K562 (cell line): ENCODE data around the gene GDAP2. TPM values are rescaled to one million over a fixed set of nuclear protein-coding genes. Genes with fewer than 3 reads are reported as not detected.

Experiments
- ATF7 ChIP-seq: fragments of 450-650 bp; IDR thresholded peaks from 2 replicates; pipeline ENCODE4 v1.7.1; 2014; ENCODE audit warnings: mild to moderate bottlenecking, moderate library complexity
- CREM ChIP-seq: IDR thresholded peaks from 2 replicates; pipeline ENCODE4 v1.6.1; 2014; ENCODE audit warnings: antibody characterized with exemption, low read depth
- CTCF ChIP-seq, 3 experiments: IDR thresholded peaks in 2 of 3; conservative IDR thresholded peaks in 1 of 3; 2 replicates each; pipeline ENCODE4 v1.5.1; 2011 to 2012; ENCODE audit warnings: low read length in 3 of 3, mild to moderate bottlenecking in 3 of 3, control low read depth in 2 of 3, improper control_type of control experiment in 1 of 3, inconsistent platforms in 1 of 3, low read depth in 1 of 3, mixed read lengths in 1 of 3, moderate library complexity in 1 of 3; ENCODE audit not compliant: insufficient read depth in 2 of 3
- DEAF1 ChIP-seq: fragments of 450-650 bp; formaldehyde crosslinking; IDR thresholded peaks from 2 replicates; pipeline ENCODE4 v1.4.0; 2020; ENCODE audit warnings: mild to moderate bottlenecking, moderate library complexity
- GTF2F1 ChIP-seq: IDR thresholded peaks from 2 replicates; pipeline ENCODE4 v1.6.1; 2011; ENCODE audit warnings: low read depth, low read length, improper control_type of control experiment
- KLF13 ChIP-seq: fragments of 450-650 bp; IDR thresholded peaks from 2 replicates; pipeline ENCODE4 v1.6.1; 2016; ENCODE audit warnings: missing genetic modification characterization, low read depth, mild to moderate bottlenecking, missing compliant biosample characterization, moderate library complexity, borderline replicate concordance
- MTA1 ChIP-seq: fragments of 450-650 bp; IDR thresholded peaks from 2 replicates; pipeline ENCODE4 v1.6.1; 2017; ENCODE audit warnings: borderline replicate concordance
- NFXL1 ChIP-seq: fragments of 450-650 bp; formaldehyde crosslinking; IDR thresholded peaks from 2 replicates; pipeline ENCODE4 v1.4.0; 2021; ENCODE audit warnings: mild to moderate bottlenecking
- REST ChIP-seq, 2 experiments: fragments of 450-650 bp; formaldehyde crosslinking in 1 of 2; IDR thresholded peaks; 2 replicates each; pipeline versions ENCODE4 v1.4.0 to v1.6.1; 2014 to 2020; ENCODE audit warnings: mild to moderate bottlenecking in 2 of 2, borderline replicate concordance in 1 of 2, low read depth in 1 of 2
- ZNF444 ChIP-seq: fragments of 250-450 bp; sonication (Bioruptor Pico); IDR thresholded peaks from 2 replicates; pipeline ENCODE4 v1.4.0; 2020; ENCODE audit warnings: mild to moderate bottlenecking, moderate library complexity
- ZNF696 ChIP-seq: fragments of 250-450 bp; sonication (Bioruptor Pico); conservative IDR thresholded peaks from 2 replicates; pipeline ENCODE4 v1.4.0; 2020; ENCODE audit warnings: mild to moderate bottlenecking, moderate library complexity
- polyA plus RNA-seq, 8 experiments: library from polyadenylated mRNA; depleted of rRNA in 4 of 8; stranded (reverse) in 5 of 8; unstranded in 3 of 8; fragments of >200 nt; fragmentation: Nextera tagmentation in 2 of 8; fragmentation: Illumina TruSeq in 1 of 8; extraction: Ambion mirVana in 2 of 8; extraction: Trizol in 1 of 8; gene quantifications; 2 replicates each; pipeline versions ENCODE4 v1.2.1 to v1.2.3, GENCODE V29; 2011 to 2014; ENCODE audit warnings: inconsistent platforms in 1 of 8, missing spikeins in 1 of 8
- total RNA-seq, 7 experiments: library from RNA; depleted of rRNA in 6 of 7; stranded (reverse); fragments of >200 nt in 6 of 7; fragmentation: Illumina TruSeq in 2 of 7; extraction: Trizol in 2 of 7; gene quantifications; 2 replicates each; pipeline versions ENCODE4 v1.2.1 to v1.2.3, GENCODE V29; 2011 to 2021; ENCODE audit warnings: low replicate concordance in 1 of 7
- TF ChIP-seq, protein P1 (sequence below): IDR thresholded peaks from 2 replicates; pipeline ENCODE4 v1.6.1; 2011; ENCODE audit warnings: borderline replicate concordance, low read depth, mild to moderate bottlenecking, moderate library complexity, low read length; ENCODE audit not compliant: insufficient read depth, poor library complexity, severe bottlenecking

GDAP2 gene
- total and polyA plus RNA-seq, 9 of the 15 experiments (the other 6 are each of a cell fraction or from before 2014, with no cell fraction given), result 4.1 to 23.1 (median 13.2) TPM

- TF ChIP-seq CTCF (IDR thresholded peaks at IDR 0.05 in 2 of 3, conservative IDR thresholded peaks at IDR 0.05 in 1 of 3; ENCODE audit: insufficient read depth in 2 of 3, low read depth in 1 of 3, low read length in 3 of 3) (peak; percentile 66 to 75 (median 67)), DEAF1 (CRISPR knock-in tag) (0 out of 2 replicates have a peak, but pooled peaks have one; percentile 15), ZNF444 (CRISPR knock-in tag) (no peak), NFXL1 (CRISPR knock-in tag) (no peak), CREM (no peak), ATF7 (no peak), KLF13 (peak; percentile 79; the same call in 1 of the 2 replicates), MTA1 (no peak), GTF2F1 (no peak), ZNF696 (CRISPR knock-in tag) (no peak), REST (IDR thresholded peaks at IDR 0.05; ENCODE audit: borderline replicate concordance) (peak; percentile 60; the same call in 1 of the 2 replicates), REST (CRISPR knock-in tag; IDR thresholded peaks at IDR 0.05; ENCODE audit: low read depth) (no peak)
- TF ChIP-seq, protein P1, sequence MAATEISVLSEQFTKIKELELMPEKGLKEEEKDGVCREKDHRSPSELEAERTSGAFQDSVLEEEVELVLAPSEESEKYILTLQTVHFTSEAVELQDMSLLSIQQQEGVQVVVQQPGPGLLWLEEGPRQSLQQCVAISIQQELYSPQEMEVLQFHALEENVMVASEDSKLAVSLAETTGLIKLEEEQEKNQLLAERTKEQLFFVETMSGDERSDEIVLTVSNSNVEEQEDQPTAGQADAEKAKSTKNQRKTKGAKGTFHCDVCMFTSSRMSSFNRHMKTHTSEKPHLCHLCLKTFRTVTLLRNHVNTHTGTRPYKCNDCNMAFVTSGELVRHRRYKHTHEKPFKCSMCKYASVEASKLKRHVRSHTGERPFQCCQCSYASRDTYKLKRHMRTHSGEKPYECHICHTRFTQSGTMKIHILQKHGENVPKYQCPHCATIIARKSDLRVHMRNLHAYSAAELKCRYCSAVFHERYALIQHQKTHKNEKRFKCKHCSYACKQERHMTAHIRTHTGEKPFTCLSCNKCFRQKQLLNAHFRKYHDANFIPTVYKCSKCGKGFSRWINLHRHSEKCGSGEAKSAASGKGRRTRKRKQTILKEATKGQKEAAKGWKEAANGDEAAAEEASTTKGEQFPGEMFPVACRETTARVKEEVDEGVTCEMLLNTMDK, result peak; percentile 56
Observed at GRCh38 chr1:117815926-117816325, 113.5 kb downstream of the GDAP2 start (continued).
